UCSD-AML1 (cell line): ENCODE results near the gene CMSS1.

Source experiments
- DNase-seq: peaks from one replicate; lab custom pipeline; 2025; ENCODE audit not compliant: unreplicated experiment; lab: John Stamatoyannopoulos, UW

Gene CMSS1

GRCh38 chr3:100164743-100165142 is 347.1 kb downstream of the CMSS1 start:
- DNase-seq: no peak

- DNase-seq: no peak
Observed at GRCh38 chr3:100165926-100166550, 348.4 kb downstream of the CMSS1 start.

GRCh38 chr3:100169201-100169920 is 351.7 kb downstream of the CMSS1 start:
- peak; percentile 35 for DNase-seq

- no peak for DNase-seq
Observed at GRCh38 chr3:100170486-100170885, 352.8 kb downstream of the CMSS1 start.

GRCh38 chr3:100171211-100171914 is 353.7 kb downstream of the CMSS1 start:
- no peak for DNase-seq

- no peak for DNase-seq
Observed at GRCh38 chr3:100173961-100174360, 356.3 kb downstream of the CMSS1 start.

GRCh38 chr3:100175637-100176280 is 358.1 kb downstream of the CMSS1 start:
- DNase-seq: no peak

GRCh38 chr3:100179692-100180349 is 362.2 kb downstream of the CMSS1 start:
- no peak for DNase-seq

- DNase-seq: no peak
Observed at GRCh38 chr3:100183608-100184125, 366.0 kb downstream of the CMSS1 start.

- DNase-seq: no peak
Observed at GRCh38 chr3:100184948-100185570, 367.4 kb downstream of the CMSS1 start.

GRCh38 chr3:100185847-100186246 is 368.2 kb downstream of the CMSS1 start:
- no peak for DNase-seq

GRCh38 chr3:100189444-100189964 is 371.8 kb downstream of the CMSS1 start:
- no peak for DNase-seq

- no peak for DNase-seq
Observed at GRCh38 chr3:100195375-100195774, 377.7 kb downstream of the CMSS1 start.

- DNase-seq: no peak
Observed at GRCh38 chr3:100197876-100198275, 380.2 kb downstream of the CMSS1 start.

- no peak for DNase-seq
Observed at GRCh38 chr3:100198579-100199269, 381.1 kb downstream of the CMSS1 start.

GRCh38 chr3:100205171-100205570 is 387.5 kb downstream of the CMSS1 start:
- no peak for DNase-seq

GRCh38 chr3:100206687-100207086 is 389.0 kb downstream of the CMSS1 start:
- DNase-seq: no peak

GRCh38 chr3:100207886-100208285 is 390.2 kb downstream of the CMSS1 start:
- no peak for DNase-seq

- DNase-seq: no peak
Observed at GRCh38 chr3:100209169-100209568, 391.5 kb downstream of the CMSS1 start.
